ENCODE measurements around the gene KPNB1.

DNA sequence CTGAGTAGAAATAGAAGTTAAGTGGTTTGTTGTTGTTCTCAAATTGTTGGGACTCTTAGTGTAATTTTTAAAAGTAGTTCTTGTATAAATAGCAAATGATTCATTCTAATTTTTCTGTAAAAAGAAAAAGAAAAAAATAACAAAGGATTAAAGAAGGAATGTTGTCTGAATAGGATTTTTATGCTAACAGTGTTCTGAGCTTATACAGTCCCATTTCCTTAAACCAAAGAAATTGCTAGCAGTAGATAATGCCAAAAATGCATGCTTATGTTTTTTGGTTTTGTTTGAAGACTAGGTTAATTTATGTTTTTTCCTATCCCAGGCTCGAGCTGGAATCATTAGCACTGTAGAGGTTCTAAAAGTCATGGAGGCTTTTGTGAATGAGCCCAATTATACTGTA lies 44.7 kb upstream of the KPNB1 start:
- TF ChIP-seq, protein P1, sequence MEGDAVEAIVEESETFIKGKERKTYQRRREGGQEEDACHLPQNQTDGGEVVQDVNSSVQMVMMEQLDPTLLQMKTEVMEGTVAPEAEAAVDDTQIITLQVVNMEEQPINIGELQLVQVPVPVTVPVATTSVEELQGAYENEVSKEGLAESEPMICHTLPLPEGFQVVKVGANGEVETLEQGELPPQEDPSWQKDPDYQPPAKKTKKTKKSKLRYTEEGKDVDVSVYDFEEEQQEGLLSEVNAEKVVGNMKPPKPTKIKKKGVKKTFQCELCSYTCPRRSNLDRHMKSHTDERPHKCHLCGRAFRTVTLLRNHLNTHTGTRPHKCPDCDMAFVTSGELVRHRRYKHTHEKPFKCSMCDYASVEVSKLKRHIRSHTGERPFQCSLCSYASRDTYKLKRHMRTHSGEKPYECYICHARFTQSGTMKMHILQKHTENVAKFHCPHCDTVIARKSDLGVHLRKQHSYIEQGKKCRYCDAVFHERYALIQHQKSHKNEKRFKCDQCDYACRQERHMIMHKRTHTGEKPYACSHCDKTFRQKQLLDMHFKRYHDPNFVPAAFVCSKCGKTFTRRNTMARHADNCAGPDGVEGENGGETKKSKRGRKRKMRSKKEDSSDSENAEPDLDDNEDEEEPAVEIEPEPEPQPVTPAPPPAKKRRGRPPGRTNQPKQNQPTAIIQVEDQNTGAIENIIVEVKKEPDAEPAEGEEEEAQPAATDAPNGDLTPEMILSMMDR (IDR thresholded peaks at IDR 0.05) = no peak
- TF ChIP-seq POLR2A (IDR thresholded peaks at IDR 0.05) = no peak
